Activated CD4-positive, alpha-beta T cell treated with anti-CD3 and anti-CD28 coated beads, Interleukin-2, amount 50 U/mL, for 24 hours (primary cell): Measurements from ENCODE around the gene SFRP5.

Experiments used
- DNase-seq, 2 donors: peaks; one replicate each; pipeline ENCODE4 v3.0.0-alpha.2; 2020; ENCODE audit warnings: low read depth in 1 of 2, low spot score in 1 of 2

SFRP5 gene

DNA sequence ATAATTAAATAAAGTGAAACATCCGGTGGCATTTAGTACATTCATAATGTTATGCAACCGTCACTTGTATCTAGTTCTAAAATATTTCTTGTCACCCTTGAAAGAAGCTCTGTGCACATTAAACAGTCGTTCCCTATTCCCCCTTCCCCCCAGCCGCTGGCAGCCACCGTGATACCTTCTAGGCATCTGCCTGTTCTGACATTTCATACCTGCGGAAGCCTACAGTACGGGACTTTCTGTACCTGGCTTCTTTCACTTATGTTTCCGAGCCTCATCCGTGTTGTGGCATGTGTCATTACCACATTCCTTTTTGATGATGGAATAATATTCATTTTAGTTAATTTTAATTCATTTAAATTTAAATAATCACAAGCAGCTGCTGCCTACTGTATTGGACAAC, 13.9 kb upstream of the SFRP5 start:
- DNase-seq, result no peak

DNA sequence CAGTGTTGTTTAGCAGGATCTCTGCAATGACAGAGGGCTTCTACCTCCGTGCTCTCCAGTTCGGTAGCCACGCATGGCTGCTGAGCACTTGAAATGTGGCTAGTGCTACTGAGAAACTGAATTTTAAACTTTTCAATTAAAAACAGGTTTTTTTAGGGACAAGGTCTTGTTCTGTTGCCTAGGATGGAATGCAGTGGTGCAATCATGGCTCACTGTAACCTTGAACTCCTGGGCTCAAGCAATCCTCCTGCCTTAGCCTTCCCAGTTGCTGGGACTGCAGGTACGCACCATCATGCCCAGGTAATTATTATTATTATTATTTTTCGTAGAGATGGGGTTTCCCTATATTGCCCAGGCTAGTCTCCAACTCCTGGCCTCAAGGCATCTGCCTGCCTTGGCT, 13.4 kb upstream of the SFRP5 start:
- no peak for DNase-seq

DNA sequence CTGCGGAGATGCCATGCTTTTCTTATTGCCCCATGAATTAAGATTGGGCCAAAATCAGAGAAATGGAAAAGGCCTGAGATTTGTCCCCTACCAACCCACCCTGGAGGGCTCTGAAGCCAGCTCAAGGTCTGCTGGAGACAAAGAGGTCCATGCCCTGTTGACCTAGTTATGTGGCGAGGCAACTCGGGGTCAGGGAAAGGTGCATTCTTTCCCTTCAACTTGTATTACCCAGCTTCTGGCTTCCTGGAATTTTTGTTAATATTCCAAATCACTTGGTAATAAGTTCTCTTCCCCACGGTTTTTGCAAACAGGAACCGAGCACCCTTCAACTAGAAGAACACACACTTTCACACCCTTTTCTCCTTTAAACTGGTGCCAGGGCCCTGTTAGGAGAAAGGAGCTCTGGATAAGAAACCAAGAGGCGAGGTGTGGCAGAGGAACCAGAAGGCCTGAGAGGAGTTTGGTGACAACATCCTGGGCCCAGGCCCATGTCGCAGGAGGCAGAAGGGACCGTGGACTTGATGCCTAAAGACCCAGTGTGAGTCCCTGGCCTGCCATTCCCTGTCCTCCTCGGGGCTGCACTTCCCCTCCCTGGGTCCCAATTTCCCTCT, 12.5 kb upstream of the SFRP5 start:
- DNase-seq, result no peak

DNA sequence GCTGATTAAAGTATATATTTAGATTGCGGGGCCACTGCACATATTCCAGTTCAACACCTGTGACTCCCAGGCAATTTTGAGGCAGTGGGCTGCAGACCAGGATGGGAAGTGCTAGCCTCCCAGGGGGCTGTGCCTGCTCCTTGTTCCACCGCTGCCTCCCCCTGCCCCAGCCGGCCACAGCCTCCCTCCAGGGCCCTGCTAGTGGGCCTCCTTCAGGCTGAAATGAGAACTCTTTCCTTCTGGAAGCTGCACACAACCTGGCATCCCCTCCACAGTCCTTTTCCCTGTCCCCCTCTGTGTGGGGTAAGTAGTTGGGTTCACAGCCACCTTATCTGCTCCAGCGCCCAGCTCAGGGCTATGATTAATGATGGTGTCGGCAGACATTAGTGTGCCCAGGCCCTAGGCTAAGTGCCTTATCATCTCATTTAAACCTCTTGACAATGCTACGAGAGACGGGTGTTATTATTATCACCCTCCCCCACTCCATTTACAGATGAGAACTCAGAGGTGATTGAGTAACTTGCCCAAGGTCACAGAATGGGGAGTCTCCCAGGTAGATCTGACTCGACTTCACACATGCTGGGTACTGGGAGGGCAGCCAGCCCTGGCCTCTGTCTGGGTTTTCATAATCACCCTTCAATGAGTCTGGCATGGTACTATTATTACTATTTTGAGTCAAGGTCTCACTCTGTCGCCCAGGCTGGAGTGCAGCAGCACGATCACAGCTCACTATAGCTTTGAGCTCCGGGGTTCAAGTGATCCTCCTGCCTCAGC, 10.8 kb upstream of the SFRP5 start:
- no peak for DNase-seq

DNA sequence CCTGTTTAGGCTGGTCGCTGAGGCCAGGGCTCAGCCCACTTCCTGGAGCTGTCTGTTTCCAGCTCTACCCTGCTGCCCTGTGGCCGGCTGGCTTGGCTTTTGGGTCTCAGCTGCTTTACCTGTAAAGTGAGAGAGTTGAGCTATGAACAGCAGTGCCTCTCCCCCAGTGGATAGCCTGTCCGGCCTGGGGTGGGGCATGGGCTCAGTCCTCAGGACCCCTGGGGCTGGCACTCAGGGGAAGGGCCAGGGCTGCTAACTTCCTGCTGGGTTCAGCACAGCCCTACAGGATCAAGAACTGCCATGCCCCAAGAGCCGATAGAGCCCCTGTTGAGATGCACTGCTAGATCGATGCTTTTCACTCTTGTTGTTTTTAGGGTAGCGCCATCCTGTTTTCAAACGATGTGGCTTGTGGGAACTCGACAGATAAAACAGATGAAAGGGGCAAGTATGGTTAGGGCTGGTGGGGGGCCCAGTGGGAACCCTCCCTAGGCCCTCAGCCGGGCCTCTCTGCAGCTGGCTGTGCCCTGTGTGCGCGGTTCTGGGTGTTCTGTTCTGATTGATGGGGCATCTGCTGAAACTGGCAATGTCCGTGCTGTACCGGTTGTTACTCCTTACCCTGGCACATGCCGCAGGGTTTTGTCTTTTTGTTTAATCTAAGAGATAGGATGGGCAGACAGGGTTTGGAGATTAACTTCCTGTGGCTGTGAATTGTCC, 10.0 kb upstream of the SFRP5 start:
- DNase-seq, result no peak

DNA sequence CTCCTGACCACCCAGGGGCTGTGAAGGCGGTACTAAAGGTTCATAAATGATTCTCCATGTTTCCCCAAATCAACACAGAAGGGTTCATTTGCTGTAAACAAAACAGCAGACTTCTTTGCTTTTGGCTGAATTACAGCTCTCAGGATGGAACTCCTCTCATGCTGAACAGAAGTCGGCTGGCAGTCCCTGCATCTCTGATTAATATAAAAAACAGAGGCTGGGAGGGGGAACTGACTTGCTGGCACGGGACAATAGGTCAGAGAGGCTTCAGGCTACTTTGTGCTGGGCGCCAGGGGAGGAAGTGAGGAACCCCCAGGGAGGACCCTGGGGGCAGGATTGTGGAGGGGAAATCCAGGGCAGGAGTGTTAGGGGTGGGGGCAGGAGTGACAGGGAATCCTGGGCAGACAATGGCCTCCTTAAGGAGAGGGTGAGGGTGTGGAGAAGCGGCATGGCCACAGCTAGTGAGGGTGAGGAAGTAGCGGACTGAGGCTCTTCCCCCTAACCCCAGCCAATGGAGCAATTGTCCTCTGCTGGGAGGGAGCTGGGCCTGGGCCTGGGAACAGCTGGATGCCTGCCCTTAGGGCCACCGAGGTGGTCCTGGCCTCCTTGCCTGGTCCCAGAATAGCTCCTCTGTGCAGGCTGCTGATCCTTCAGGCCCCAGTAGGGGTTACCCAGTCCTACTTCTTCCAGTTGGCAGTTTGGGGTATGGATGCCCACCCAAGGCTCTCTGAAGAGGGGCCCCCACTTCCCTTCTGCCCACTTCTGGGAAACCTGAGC, 9.2 kb upstream of the SFRP5 start:
- no peak for DNase-seq

DNA sequence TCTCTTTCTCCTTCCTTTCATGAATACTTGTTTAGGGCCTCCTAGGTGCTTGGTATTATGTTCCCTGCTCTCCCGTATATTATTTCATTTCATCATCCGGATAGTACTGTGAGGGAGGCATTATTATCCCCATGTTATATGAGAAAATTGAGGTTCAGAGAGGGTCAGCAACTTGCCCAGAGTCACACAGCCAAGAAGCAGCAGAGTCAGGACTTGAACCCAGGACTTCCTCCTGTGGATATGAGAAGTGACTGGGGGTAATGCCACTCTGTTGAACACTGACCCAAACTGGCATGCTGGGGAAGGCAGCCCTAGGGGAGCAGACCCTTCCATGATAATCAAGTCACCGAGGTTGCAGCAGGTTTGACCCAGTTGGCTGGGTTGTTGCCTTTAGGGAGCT, 8.2 kb upstream of the SFRP5 start:
- DNase-seq, result no peak

DNA sequence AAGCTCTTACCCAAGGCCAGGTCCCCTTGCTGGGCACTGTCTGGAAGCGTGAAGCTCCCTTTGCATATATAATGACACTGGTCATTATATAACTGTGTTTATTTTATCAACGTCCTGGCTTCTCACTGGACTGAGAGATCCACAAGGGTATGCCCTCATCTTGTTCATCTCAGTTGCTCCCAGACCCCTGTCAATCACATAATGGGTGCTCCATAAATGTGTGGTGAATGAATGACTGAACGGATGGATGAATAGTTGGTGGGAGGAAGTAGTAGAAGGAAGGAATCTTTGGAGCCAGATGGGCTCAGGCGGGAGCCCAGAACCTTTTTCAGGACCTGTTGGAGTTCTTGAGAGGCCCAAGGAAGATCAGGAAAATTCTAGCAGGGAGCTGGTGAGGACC, 7.7 kb upstream of the SFRP5 start:
- no peak for DNase-seq

DNA sequence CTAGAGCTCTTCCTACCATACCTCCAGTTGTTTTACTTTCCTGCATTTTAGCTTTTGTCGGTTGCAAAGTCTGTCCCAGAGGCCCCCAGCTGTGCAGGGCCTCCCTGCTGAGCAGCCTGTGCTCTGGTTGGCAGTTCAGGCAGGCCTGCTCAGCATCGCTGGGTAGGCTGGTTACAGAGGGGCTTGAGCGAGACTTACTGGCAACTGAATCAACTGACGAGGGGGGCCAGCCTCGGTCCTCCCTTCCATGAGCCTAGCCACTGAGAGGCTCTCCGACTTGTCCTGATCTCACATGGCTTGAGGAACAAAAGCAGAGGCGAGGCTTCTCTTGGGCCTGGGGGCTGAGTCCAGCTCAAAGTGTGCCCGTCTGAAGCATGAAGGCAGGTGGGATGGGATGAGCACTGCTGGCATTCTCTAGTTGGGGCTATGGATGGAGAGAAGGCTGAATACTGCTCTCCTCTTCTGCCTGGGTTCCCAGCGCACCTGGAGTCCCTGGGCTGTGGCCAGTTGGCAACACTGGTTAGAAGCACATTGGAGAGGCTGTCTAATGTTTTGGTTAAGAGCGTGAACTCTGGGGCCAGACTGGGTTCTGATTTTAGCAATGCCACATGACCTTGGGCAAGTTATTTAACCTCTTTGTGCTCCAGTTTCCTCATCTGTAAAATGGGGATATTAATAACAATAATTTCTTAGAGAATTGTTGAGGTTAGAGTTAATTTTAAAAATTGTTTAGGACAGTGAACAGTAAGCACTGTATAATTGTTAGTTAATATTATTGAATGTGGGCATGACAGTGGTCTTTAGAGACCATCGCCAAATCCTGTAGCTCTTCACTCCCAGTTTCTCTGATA, 6.9 kb upstream of the SFRP5 start:
- no peak for DNase-seq

DNA sequence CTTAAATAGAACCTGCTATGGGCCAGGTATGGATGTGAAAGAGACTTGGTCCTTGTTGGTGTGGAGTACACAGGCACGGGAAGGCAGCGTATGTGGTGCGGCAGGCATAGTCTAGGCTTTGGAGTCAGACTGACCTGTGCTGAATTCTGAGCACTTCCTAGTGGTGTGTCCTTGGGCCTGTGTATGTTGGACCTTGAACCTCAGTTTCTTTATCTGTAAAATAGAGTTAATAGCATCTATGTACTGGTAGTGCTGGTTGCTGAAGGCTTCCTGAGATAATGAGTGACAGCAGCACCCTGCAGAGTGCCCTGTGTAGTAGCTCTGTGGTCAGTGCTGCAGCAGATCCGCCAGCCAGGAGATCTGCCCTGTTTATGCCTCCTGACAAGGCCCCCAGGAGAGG, 5.3 kb upstream of the SFRP5 start:
- DNase-seq, result no peak

DNA sequence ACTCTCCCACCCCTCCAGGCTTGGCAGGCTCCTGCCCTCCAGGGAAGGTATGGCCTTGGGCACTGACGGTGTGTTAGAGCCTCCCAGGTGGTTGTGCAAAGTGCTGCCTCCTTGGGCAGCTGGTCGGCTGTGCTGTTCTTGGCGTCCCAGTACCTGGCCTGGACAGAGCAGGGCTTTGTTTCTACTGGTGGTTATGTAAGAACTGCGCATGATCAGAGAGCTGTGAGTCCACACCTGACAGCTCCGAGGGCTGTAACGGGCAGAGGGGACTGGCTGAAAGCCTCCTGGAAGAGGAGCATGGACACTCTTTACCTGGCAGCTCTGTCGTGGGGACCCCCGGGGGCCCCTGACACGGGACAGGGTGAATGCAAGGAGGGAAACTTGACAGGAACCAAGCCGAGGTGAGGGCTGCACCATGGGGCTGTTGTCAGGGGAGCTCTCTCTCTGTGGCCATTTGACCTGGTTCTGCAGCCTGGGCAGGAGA, 3.1 kb upstream of the SFRP5 start:
- no peak for DNase-seq

DNA sequence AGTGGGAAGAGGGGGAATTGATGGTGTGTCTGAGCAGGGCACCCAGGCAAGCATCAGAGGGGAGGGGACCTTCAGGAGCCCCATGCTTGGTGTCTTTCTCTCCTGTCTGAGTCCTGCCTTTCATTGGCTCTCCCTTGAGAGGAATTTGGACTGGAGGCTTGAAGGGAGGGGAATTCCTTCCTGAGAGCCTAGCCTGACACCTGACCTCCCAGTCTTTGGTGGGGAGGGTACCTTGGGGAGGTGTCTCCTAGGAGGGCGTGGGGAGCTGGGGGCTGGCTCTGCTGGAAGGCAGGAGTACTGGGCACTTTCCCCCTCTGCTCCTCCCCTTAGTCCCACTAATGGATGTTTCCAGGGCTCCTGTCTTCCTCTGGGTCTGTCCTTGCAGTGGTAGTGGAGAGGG, 1.3 kb upstream of the SFRP5 start:
- no peak for DNase-seq

DNA sequence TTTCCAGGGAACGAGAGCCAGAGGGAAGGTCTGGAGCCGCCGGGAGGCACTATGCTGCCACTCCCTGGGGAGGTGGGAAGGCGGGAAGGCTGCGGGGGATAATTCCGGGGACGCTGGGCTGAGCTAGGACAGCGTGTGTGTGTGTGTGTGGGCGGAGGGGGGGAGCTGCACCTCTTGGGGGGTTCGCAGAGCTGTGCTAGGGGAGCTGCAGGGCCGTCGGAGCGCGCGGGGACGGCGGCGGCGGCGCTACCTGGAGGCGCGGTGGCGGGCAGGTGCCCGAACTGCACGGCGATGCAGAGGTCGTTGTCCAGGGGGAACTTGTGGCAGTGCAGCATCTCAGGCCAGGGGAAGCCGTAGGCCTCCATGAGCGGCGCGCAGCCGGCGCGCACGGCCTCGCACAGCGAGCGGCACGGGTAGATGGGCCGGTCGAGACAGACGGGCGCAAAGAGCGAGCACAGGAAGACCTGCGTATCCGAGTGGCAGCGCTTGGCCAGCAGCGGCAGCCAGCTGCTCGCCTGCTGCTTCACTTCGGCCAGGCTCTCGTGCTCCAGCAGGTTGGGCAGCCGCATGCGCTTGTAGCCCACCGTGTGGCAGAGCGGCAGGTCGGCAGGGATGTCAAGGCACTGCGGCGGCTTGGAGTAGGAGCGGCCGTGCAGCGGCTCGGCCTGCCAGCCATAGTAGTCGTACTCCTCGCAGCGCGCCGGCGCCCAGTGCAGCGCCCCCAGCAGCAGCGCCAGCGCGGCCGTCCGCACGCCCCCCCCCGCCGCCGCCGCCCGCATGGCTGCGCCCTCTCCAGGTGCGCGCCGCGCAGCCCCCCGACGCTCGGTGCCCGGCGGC, 526 bp downstream of the SFRP5 start:
- DNase-seq, result no peak

DNA sequence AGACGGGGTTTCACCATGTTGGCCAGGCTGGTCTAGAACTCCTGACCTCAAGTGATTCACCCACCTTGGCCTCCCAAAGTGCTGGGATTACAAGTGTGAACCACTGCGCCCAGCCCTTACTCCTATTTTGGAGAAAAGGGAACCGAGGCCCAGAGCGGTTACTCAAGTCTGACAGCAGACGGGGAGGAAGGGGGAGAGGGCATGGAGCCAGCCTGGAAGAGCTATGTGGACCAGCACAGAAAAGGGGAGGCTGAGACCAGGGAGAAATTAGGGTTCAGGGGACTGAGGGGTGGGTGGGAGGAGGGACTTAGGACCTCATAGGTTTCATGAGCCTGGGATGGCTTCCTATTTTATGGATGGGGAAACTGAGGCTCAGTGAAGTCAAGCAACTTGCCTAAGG, 1.5 kb downstream of the SFRP5 start:
- DNase-seq, result no peak

DNA sequence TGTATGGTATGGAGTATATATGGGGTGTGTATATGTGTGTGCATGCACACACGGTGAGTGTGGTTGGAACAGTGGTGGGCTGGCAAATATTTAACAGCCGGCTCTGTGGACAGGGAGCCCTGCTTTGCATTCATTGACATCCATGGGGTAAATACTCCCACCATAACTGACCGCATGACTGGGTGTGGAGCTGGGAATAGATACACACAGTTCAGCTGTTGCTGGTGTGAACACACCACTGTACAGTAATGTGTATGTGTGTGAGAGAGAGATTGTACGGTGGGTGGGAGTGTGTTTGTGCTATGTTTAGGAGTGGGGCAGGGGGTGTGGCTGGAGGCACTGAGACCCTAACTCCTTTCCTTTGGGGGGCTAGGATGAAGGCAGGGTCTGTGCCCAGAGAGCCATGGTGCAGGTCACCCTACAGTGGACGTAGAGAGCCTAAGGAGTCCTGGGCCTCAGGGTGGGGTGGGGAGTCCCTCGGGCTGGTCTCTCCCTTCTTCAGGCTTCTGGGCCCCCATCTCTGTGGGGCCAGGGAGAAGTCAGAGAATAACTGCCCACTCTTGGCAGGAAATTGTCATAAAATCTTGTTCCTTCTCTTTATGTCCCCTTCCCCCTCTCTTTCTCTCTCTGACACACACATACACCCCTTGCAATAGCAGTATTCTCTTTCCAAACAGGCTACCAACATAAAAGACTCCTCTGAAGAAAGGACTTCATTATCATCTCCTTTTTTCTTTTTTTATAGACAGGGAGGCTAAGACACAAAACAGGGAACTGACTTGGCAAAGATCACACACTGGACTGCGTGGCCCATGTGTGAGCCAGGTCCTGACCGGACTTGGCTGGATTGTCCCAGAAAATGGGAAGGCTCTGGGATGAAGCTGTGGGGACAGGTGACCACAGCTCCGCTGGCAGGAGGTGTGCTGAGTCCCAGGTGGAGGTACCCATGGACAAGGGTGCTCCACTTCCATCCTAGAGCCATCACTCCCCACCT, 3.2 kb downstream of the SFRP5 start:
- DNase-seq, result no peak

DNA sequence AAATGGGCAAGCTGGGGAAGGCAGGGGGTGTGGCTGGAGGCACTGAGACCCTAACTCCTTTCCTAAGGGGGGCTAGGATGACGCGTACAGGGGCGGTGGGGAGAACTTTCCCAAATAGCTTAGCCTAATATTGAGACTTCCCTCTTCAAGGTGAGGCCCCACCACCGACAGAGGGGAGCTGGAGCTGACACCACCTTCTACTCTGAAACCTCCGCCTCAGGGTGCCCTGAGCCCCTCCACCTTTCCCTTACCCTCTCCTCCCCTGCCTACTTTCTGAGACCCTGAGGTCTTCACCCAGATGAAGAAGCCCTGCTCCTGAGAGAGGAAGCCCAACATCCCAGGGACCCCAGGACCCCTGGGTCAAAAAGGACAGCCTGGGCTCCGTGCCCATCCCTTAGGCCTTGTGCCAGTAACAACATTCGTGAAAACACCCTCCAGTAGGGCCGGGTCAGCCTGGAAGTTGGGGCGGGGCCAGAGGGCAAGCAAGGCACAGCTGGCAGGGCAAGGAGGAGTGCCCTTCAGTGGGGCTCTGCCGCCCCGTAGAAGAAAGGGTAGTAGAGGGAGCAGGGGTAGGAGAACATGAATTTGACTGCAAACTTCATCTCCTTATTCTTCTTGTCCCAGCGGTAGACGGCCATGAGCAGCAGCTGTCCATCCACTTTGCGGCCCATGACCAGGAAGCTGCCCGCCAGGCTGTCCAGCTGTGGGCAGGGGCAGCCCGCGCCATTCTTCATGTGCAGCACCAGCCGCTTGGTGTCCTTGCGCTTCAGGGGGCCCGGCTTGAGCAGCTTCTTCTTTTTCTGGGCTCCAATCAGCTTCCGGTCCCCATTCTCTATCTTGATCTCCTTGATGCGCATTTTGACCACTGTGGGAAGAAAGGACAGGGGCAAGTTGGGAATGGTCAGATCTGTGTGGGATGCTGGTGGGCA, 4.5 kb downstream of the SFRP5 start:
- DNase-seq, result no peak

DNA sequence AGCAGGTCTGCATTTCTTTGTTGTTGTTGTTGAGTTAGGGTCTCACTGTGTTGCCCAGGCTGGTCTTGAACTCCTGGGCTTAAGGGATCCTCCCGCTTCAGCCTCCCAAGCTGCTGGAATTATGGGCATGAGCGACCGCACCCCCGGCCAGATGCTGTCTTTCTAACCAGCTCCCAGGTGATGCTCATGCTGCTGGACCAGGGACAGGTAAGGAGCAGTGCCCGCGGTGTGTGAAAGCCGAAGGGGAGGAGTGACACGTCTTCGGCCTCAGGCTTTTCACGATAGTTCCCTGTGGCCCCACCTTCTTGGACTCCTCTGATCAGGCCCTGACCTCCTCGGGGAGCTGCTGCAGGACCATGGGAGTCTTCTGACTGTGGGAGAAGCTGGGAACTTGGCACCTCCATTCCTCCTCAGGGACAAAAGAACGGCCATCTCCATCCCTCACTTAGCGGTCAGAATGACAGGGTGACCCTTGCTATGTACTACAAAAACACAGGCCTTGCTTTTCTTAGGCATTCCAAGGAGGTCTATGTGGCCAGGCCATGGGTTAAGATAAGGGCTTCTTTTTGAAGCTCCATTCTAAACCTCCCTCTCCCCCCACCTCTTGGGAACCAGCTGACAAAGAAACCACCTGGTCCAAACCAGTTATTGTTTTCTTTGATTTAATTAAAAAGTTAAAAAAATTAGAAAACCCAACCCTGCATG, 5.5 kb downstream of the SFRP5 start:
- DNase-seq, result no peak
